OCI-LY7 (cell line): ENCODE data around the gene ROR2. TPM values are rescaled to one million over a fixed set of nuclear protein-coding genes. Genes with fewer than 3 reads are reported as not detected.

Experiments
- BruUV-seq: library from RNA; stranded (reverse); fragments of 400-500 nt; replicated peaks from 2 replicates; lab custom pipeline; 2021; lab: Mats Ljungman, UMichigan
- CTCF ChIA-PET: fragments of 300-600 bp; sonication (Branson Sonifier 250); formaldehyde crosslinking; loops from one replicate; lab custom pipeline; 2022; ENCODE audit warnings: antibody characterized with exemption; ENCODE audit not compliant: unreplicated experiment; lab: Charles Lee
- POLR2A ChIA-PET: fragments of 300-600 bp; sonication (Branson Sonifier 250); formaldehyde crosslinking; loops from one replicate; lab custom pipeline; 2022; ENCODE audit warnings: antibody characterized with exemption; lab: Charles Lee
- DNase-seq: peaks from one replicate; pipeline ENCODE4 v3.0.0-alpha.2; 2015; ENCODE audit warnings: low spot score
- H2AFZ ChIP-seq: fragments of 200-600 bp; sonication (generic), shearing (Covaris generic); 2 replicates; pipeline ENCODE4 v1.6.1; 2014; ENCODE audit warnings: mild to moderate bottlenecking, antibody characterized with exemption, low read length, moderate library complexity
- H3K27ac ChIP-seq: fragments of 200-600 bp; sonication (generic); 2 replicates; pipeline ENCODE4 v1.5.1; 2014; ENCODE audit warnings: mixed run types, low read depth, mild to moderate bottlenecking, moderate library complexity, low read length, inconsistent platforms; ENCODE audit not compliant: poor library complexity, severe bottlenecking
- H3K36me3 ChIP-seq: fragments of 200-600 bp; sonication (generic); 2 replicates; pipeline ENCODE4 v1.6.1; 2014; ENCODE audit warnings: mild to moderate bottlenecking, antibody characterized with exemption, low read length, moderate library complexity, mixed read lengths; ENCODE audit not compliant: insufficient read depth
- H3K4me1 ChIP-seq: fragments of 200-600 bp; sonication (generic); 2 replicates; pipeline ENCODE4 v1.5.1; 2014; ENCODE audit warnings: mild to moderate bottlenecking, low read length; ENCODE audit not compliant: insufficient read depth, poor library complexity, severe bottlenecking
- H3K4me2 ChIP-seq: fragments of 200-600 bp; sonication (generic); 2 replicates; pipeline ENCODE4 v1.6.1; 2014; ENCODE audit warnings: mild to moderate bottlenecking, low read length
- H3K4me3 ChIP-seq: fragments of 200-600 bp; sonication (generic); 2 replicates; pipeline ENCODE4 v1.5.1; 2014; ENCODE audit warnings: mild to moderate bottlenecking, low read depth, low read length; ENCODE audit not compliant: poor library complexity, severe bottlenecking
- H3K79me2 ChIP-seq: fragments of 200-600 bp; sonication (generic); 2 replicates; pipeline ENCODE4 v1.6.1; 2016; ENCODE audit warnings: low read depth, mild to moderate bottlenecking, low read length, moderate library complexity, mixed read lengths; ENCODE audit not compliant: insufficient read depth
- H3K9me2 ChIP-seq: fragments of 200-600 bp; sonication (generic); 2 replicates; pipeline ENCODE4 v1.6.1; 2016; ENCODE audit warnings: mild to moderate bottlenecking, low read length, mixed read lengths; ENCODE audit not compliant: insufficient read depth
- H3K9me3 ChIP-seq: fragments of 200-600 bp; sonication (generic); 2 replicates; pipeline ENCODE4 v1.6.1; 2014; ENCODE audit warnings: mild to moderate bottlenecking, mixed run types, low read length, mixed read lengths
- H4K20me1 ChIP-seq: fragments of 200-600 bp; sonication (generic); 2 replicates; pipeline ENCODE4 v1.6.1; 2014; ENCODE audit warnings: mild to moderate bottlenecking, antibody characterized with exemption, low read length, moderate library complexity, mixed read lengths; ENCODE audit not compliant: insufficient read depth
- EZH2phosphoT487 ChIP-seq: fragments of 200-600 bp; sonication (generic); IDR thresholded peaks from 2 replicates; pipeline ENCODE4 v1.6.1; 2018; ENCODE audit warnings: low read depth, borderline replicate concordance, mild to moderate bottlenecking, mixed run types, antibody characterized with exemption, low read length, moderate library complexity, mixed read lengths
- intact Hi-C: fragments of 100-400 bp; cut with micrococcal nuclease; formaldehyde crosslinking; loops from one replicate; pipeline ENCODE4 v1.10.0; 2022; ENCODE audit not compliant: unreplicated experiment
- total RNA-seq, 2 experiments: library from RNA; depleted of rRNA in 1 of 2; stranded (reverse); fragments of >200 nt in 1 of 2; shearing (Covaris generic) in 1 of 2; gene quantifications; 2 replicates each; pipeline ENCODE4 v1.2.3, GENCODE V29; 2014 to 2022
- TF ChIP-seq, protein P1 (sequence below): fragments of 200-600 bp; sonication (generic); conservative IDR thresholded peaks from 2 replicates; pipeline ENCODE4 v1.5.1; 2014; ENCODE audit warnings: mild to moderate bottlenecking, antibody characterized with exemption, low read length, moderate library complexity, mixed read lengths

The ROR2 gene
- total RNA-seq, 2 experiments from 2014 or later, result 0.10 to 0.19 TPM

DNA sequence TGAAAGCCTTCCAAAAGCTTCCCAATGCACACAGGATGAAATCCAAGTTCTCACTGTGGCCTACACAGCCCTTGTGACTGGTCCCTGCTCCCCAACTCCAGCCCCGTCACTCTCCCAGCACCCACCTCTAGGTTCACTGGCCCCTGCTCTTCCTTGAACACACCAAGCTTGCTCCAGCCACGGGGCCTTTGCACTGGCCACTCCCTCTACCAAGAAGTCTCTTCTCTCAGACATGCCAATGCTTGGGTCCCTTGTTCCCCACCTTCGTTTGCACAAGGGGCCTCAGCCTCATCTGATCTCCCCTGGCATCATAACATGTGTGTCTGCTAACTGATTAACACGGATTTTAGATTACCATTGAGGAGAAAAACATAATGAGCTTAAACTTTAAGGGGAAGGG, 56.0 kb downstream of the ROR2 start:
- H3K9me3 ChIP-seq, result no peaks in the 10 kb centered on the region
- no peaks in the 10 kb centered on the region for H3K79me2 ChIP-seq

GRCh38 chr9:91891915-91892314, 58.1 kb downstream of the ROR2 start:
- Histone ChIP-seq H3K9me2 (no peaks in the 10 kb centered on the region), H3K4me3 (no peak overlapping the region), H3K9me3 (no peaks in the 10 kb centered on the region), H3K4me1 (no peaks in the 10 kb centered on the region), H3K36me3 (no peaks in the 10 kb centered on the region), H3K79me2 (no peaks in the 10 kb centered on the region), H2AFZ (no peak overlapping the region), H3K4me2 (no peak overlapping the region), H3K27ac (no peak overlapping the region), H4K20me1 (no peaks in the 10 kb centered on the region)
- ChIA-PET CTCF (no interaction called here), POLR2A (interaction anchor here (0.7 kb wide), 1 partner anchor 72 kb away, joined by 3 read pairs; no protein-coding TSS in a partner anchor)
- intact Hi-C loops, result no loop called here
- no TSS peak for BruUV-seq
- TF ChIP-seq, protein P1, sequence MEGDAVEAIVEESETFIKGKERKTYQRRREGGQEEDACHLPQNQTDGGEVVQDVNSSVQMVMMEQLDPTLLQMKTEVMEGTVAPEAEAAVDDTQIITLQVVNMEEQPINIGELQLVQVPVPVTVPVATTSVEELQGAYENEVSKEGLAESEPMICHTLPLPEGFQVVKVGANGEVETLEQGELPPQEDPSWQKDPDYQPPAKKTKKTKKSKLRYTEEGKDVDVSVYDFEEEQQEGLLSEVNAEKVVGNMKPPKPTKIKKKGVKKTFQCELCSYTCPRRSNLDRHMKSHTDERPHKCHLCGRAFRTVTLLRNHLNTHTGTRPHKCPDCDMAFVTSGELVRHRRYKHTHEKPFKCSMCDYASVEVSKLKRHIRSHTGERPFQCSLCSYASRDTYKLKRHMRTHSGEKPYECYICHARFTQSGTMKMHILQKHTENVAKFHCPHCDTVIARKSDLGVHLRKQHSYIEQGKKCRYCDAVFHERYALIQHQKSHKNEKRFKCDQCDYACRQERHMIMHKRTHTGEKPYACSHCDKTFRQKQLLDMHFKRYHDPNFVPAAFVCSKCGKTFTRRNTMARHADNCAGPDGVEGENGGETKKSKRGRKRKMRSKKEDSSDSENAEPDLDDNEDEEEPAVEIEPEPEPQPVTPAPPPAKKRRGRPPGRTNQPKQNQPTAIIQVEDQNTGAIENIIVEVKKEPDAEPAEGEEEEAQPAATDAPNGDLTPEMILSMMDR, result no peak
- no peak for TF ChIP-seq EZH2phosphoT487
- DNase-seq, result no peak

More for the DNA sequence above, 56.0 kb downstream of the ROR2 start:
- Histone ChIP-seq H3K4me3 (no peak overlapping the region), H3K9me2 (no peaks in the 10 kb centered on the region), H3K4me1 (no peaks in the 10 kb centered on the region), H4K20me1 (no peaks in the 10 kb centered on the region), H3K27ac (no peak overlapping the region), H3K4me2 (no peak overlapping the region), H2AFZ (no peak overlapping the region), H3K36me3 (no peaks in the 10 kb centered on the region)
- intact Hi-C loops, result no loop called here
- DNase-seq, result no peak
- CTCF ChIA-PET, result no interaction called here
- POLR2A ChIA-PET, result no interaction called here
- TF ChIP-seq, protein P1, result no peak
- TF ChIP-seq EZH2phosphoT487, result no peak
- BruUV-seq, result no TSS peak

- Histone ChIP-seq H3K9me3 (no peaks in the 10 kb centered on the region), H3K79me2 (no peaks in the 10 kb centered on the region), H4K20me1 (no peaks in the 10 kb centered on the region), H2AFZ (no peak overlapping the region), H3K27ac (no peak overlapping the region), H3K9me2 (no peaks in the 10 kb centered on the region), H3K4me2 (no peak overlapping the region), H3K4me1 (no peaks in the 10 kb centered on the region), H3K36me3 (no peaks in the 10 kb centered on the region), H3K4me3 (no peak overlapping the region)
- no peak for TF ChIP-seq EZH2phosphoT487
- TF ChIP-seq, protein P1, result no peak
- CTCF ChIA-PET, result no interaction called here
- BruUV-seq, result no TSS peak
- no peak for DNase-seq
- POLR2A ChIA-PET, result interaction anchor here (0.6 to 0.7 kb wide), 2 partner anchors 831 to 1370 kb away, joined by 3 to 5 read pairs; no protein-coding TSS in a partner anchor
- intact Hi-C loops, result no loop called here
Measured at GRCh38 chr9:91890662-91891061, 59.4 kb downstream of the ROR2 start.
